Hepatocyte (in vitro differentiated cells): ENCODE results near the gene CFAP410.

Experiments
- CTCF ChIP-seq: fragments of 200-600 bp; sonication (generic); IDR thresholded peaks from 2 replicates; pipeline ENCODE4 v1.5.1; 2016; ENCODE audit warnings: antibody characterized with exemption, mild to moderate bottlenecking; ENCODE audit not compliant: poor library complexity
- EZH2 ChIP-seq: fragments of 200-600 bp; sonication (generic); IDR thresholded peaks from 2 replicates; pipeline ENCODE4 v1.6.1; 2016; ENCODE audit warnings: antibody characterized with exemption, mild to moderate bottlenecking, borderline replicate concordance

GRCh38 chr21:44290327-44291077 lies 48.7 kb downstream of the CFAP410 start:
- TF ChIP-seq CTCF, result no peak
- no peak for TF ChIP-seq EZH2
